Measurements from ENCODE around the gene C7orf33. TPM values are rescaled to one million over a fixed set of nuclear protein-coding genes. Genes with fewer than 3 reads are reported as not detected.

Gene C7orf33
- total and polyA plus RNA-seq, 2 of the 13 experiments (the other 11 are each of a cell fraction or from before 2014, with no cell fraction given) = not detected

GRCh38 chr7:148563583-148564274, 26.8 kb upstream of the C7orf33 start:
- in situ Hi-C loops (cut with HindIII; ENCODE audit: extremely low pct_ligation_motif_present, low pct_unique_long_range_greater_than_20kb) = no loop called here
- no peak for FAIRE-seq
- Histone ChIP-seq H3K4me3 (replicated peaks in 1 of 3; ENCODE audit: insufficient read depth in 1 of 3, low read depth in 2 of 3, low read length in 3 of 3) (no peak overlapping the region), H3K9me3 (ENCODE audit: low read length) (no peaks in the 10 kb centered on the region), H3K27me3 (ENCODE audit: control insufficient read depth in 1 of 2, insufficient read depth in 2 of 2, low read length in 2 of 2) (no peaks in the 10 kb centered on the region), H3K79me2 (ENCODE audit: insufficient read depth, low read length) (no peaks in the 10 kb centered on the region), H3K27ac (ENCODE audit: extremely low read length, insufficient read depth, low read length) (no peak overlapping the region), H3K36me3 (replicated peaks in 1 of 2; ENCODE audit: control insufficient read depth in 1 of 2, insufficient read depth in 2 of 2, low read length in 2 of 2) (no peaks in the 10 kb centered on the region), H4K20me1 (ENCODE audit: insufficient read depth, low read length) (no peaks in the 10 kb centered on the region), H2AFZ (ENCODE audit: low read length) (no peak overlapping the region), H3K9ac (ENCODE audit: insufficient read depth, low read depth, low read length) (no peak overlapping the region), H3K4me2 (ENCODE audit: low read depth, low read length) (no peak overlapping the region), H3K4me1 (ENCODE audit: insufficient read depth, low read length) (no peaks in the 10 kb centered on the region)
- no TSS peak for BruUV-seq (replicated peaks)
- no peak for DNase-seq (ENCODE audit: low spot score)
- no peak for TF ChIP-seq HCFC1 (IDR thresholded peaks at IDR 0.05; ENCODE audit: low read depth, low read length)
- TF ChIP-seq SKIL (CRISPR knock-in tag; IDR thresholded peaks at IDR 0.05; ENCODE audit: borderline replicate concordance) = no peak
- TF ChIP-seq ZFAT (CRISPR knock-in tag; conservative IDR thresholded peaks at IDR 0.05) = no peak
- TF ChIP-seq ZNF691 (CRISPR knock-in tag; IDR thresholded peaks at IDR 0.05; ENCODE audit: borderline replicate concordance, low read depth) = no peak
- no peak for TF ChIP-seq BCL3 (CRISPR knock-in tag; IDR thresholded peaks at IDR 0.05)
- no peak for TF ChIP-seq IRF9 (CRISPR knock-in tag; IDR thresholded peaks at IDR 0.05; ENCODE audit: borderline replicate concordance)
- no peak for TF ChIP-seq SIN3B (IDR thresholded peaks at IDR 0.05; ENCODE audit: low read length)
- TF ChIP-seq ZSCAN12 (CRISPR knock-in tag; IDR thresholded peaks at IDR 0.05) = no peak
- TF ChIP-seq MXI1 (IDR thresholded peaks at IDR 0.05; ENCODE audit: borderline replicate concordance, low read depth, low read length) = no peak
- TF ChIP-seq BCLAF1 (IDR thresholded peaks at IDR 0.05) = no peak
- no peak for TF ChIP-seq ZNF513 (CRISPR knock-in tag; conservative IDR thresholded peaks at IDR 0.05)
- no peak for TF ChIP-seq ARNT (IDR thresholded peaks at IDR 0.05)
- ATAC-seq = no peak
- ChIA-PET POLR2A (no interaction called here), CTCF (ENCODE audit: low intra/inter-chr PET ratio, low total read pairs) (no interaction called here)
- intact Hi-C loops (cut with micrococcal nuclease; ENCODE audit: unreplicated experiment) = no loop called here
- WGBS (ENCODE audit: low lambda C conversion rate) = 46% methylated on average over 4 of the region's 4 CpGs
